NB4 (cell line): ENCODE results near the gene TGFBR2.

Experiments
- DNase-seq: peaks from one replicate; pipeline ENCODE4 v3.0.0; 2010; ENCODE audit warnings: low read depth
- H3K4me3 ChIP-seq: one replicate; pipeline ENCODE4 v1.5.1; 2011; ENCODE audit warnings: mild to moderate bottlenecking, low read depth, low read length, moderate library complexity
- MYC ChIP-seq: IDR thresholded peaks from 2 replicates; pipeline ENCODE4 v1.6.1; 2011; ENCODE audit warnings: low read depth, low read length
- POLR2A ChIP-seq: IDR thresholded peaks from 2 replicates; pipeline ENCODE4 v1.6.1; 2011; ENCODE audit warnings: mild to moderate bottlenecking; ENCODE audit not compliant: insufficient read length; ENCODE audit errors: extremely low read depth
- TF ChIP-seq, protein P1 (sequence below): IDR thresholded peaks from 2 replicates; pipeline ENCODE4 v1.6.1; 2011; ENCODE audit warnings: low read depth, low read length
- TF ChIP-seq, protein P2 (sequence below): IDR thresholded peaks from one replicate; pipeline ENCODE4 v1.5.1; 2012; ENCODE audit warnings: low read depth, low read length

Gene TGFBR2

DNA sequence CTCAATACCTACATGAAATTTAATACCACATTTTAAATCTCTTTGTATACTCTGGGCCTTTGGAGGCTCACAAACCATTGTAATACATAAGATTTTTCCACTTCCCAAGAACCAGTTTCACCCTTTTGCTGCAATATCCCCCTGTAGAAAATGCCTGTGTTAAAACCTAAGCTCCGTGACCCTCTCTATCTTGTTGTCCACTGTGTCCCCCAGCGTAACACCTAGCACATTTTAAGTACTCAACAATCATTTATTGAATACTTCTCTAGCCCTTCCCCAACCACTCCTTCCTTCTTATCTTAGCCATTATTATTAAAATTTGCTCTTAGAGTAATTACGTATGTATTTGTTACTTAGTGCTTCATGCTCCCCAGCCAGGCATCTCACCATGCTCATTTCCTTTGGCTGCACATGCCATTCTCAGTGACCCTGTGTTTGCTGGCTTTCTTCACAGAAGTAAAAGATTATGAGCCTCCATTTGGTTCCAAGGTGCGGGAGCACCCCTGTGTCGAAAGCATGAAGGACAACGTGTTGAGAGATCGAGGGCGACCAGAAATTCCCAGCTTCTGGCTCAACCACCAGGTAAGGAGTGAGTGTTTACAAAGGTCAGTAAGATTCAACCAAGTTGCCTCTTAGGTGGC lies 81.6 kb downstream of the TGFBR2 start:
- DNase-seq = no peak
- TF ChIP-seq, protein P1, sequence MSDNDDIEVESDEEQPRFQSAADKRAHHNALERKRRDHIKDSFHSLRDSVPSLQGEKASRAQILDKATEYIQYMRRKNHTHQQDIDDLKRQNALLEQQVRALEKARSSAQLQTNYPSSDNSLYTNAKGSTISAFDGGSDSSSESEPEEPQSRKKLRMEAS = no peak
- TF ChIP-seq, protein P2, sequence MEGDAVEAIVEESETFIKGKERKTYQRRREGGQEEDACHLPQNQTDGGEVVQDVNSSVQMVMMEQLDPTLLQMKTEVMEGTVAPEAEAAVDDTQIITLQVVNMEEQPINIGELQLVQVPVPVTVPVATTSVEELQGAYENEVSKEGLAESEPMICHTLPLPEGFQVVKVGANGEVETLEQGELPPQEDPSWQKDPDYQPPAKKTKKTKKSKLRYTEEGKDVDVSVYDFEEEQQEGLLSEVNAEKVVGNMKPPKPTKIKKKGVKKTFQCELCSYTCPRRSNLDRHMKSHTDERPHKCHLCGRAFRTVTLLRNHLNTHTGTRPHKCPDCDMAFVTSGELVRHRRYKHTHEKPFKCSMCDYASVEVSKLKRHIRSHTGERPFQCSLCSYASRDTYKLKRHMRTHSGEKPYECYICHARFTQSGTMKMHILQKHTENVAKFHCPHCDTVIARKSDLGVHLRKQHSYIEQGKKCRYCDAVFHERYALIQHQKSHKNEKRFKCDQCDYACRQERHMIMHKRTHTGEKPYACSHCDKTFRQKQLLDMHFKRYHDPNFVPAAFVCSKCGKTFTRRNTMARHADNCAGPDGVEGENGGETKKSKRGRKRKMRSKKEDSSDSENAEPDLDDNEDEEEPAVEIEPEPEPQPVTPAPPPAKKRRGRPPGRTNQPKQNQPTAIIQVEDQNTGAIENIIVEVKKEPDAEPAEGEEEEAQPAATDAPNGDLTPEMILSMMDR = no peak
- TF ChIP-seq MYC = no peak
- TF ChIP-seq POLR2A = no peak
- no peak overlapping the region for H3K4me3 ChIP-seq

DNA sequence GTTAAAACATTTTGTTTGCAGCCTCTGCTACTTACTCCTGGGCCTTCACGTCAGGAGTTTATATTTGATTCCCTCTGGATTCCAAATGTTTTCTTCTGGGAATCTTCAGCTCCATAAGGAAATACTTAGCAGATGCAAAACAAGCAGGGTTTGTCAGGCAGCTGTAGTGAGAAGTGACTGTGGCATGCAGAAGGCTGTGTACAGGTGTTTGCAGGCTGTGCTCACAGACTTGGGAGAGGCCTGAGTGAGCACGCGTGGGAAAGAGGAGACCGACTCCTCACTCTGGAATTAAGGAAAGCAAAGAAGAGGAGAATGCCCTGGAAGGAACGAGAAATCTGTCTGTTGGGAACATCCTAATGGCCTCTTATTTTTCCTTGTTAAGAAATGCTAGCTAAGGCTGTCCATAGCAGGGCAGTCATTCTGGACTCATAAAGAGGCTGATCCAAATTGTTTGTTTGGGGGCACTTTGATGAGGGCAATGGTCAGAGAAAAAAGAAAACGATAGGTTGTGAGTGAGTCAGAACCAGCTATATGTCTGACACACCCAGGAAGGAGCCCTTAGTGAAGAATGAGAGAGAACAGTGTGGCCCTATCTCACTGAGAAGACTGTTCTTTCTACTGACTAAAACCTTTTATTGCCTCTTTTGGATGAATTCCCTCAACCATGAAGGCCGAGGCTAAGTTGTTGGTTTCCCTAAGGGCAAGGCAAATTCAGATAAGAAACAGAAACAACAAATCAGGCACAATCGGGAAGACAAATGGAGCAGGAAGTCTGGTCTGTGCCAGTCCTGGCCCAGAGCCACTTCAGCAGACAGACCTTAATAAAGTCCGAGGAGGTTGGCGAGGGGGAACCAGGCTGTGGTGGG lies 82.6 kb downstream of the TGFBR2 start:
- H3K4me3 ChIP-seq = no peak overlapping the region
- no peak for DNase-seq
- no peak for TF ChIP-seq POLR2A
- TF ChIP-seq, protein P1 = no peak
- TF ChIP-seq MYC = no peak
- TF ChIP-seq, protein P2 = no peak

DNA sequence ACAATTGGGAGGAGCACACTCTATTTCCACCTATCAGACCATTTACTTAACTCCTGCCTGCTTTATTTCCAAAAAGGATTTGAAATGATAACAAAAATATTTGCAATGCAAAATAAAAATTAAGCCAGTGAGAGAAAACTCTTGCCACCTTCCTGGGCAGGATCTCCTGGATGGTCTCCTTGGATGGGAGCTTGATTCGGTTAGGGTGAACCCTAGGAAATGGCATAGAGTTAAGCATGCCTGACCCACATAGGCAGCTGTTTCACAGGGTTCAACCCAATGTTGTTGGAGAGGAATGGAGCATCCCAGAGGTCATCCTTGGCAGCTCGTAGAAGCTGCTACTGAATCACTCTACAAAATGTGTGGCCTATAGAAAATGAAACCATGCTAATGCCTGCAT lies 83.8 kb downstream of the TGFBR2 start:
- TF ChIP-seq POLR2A (no peak), MYC (no peak)
- TF ChIP-seq, protein P1 = no peak
- TF ChIP-seq, protein P2 = no peak
- H3K4me3 ChIP-seq = no peak overlapping the region
- DNase-seq = no peak

DNA sequence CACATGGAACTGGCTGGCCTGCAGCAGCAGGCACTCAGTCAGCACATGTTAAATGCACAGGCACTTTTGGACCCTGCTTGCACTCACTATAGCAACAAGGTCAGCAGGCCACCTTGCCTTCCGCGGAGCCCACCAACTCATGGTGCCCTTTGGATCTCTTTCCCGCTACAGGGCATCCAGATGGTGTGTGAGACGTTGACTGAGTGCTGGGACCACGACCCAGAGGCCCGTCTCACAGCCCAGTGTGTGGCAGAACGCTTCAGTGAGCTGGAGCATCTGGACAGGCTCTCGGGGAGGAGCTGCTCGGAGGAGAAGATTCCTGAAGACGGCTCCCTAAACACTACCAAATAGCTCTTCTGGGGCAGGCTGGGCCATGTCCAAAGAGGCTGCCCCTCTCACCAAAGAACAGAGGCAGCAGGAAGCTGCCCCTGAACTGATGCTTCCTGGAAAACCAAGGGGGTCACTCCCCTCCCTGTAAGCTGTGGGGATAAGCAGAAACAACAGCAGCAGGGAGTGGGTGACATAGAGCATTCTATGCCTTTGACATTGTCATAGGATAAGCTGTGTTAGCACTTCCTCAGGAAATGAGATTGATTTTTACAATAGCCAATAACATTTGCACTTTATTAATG lies 85.0 kb downstream of the TGFBR2 start:
- DNase-seq = no peak
- no peak overlapping the region for H3K4me3 ChIP-seq
- TF ChIP-seq, protein P1 = no peak
- TF ChIP-seq MYC (no peak), POLR2A (no peak)
- TF ChIP-seq, protein P2 = no peak

DNA sequence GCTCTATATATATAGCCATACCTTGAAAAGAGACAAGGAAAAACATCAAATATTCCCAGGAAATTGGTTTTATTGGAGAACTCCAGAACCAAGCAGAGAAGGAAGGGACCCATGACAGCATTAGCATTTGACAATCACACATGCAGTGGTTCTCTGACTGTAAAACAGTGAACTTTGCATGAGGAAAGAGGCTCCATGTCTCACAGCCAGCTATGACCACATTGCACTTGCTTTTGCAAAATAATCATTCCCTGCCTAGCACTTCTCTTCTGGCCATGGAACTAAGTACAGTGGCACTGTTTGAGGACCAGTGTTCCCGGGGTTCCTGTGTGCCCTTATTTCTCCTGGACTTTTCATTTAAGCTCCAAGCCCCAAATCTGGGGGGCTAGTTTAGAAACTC lies 85.5 kb downstream of the TGFBR2 start:
- DNase-seq = no peak
- TF ChIP-seq MYC = no peak
- TF ChIP-seq, protein P2 = no peak
- no peak overlapping the region for H3K4me3 ChIP-seq
